Forelimb muscle (tissue), 1 donor: ENCODE results near the gene S100A3. TPM values are rescaled to one million over a fixed set of nuclear protein-coding genes. Genes with fewer than 3 reads are reported as not detected.
"Not testable (repeated sequence)": the region's sequence is repeated elsewhere in the genome, so short reads cannot be mapped to it uniquely, and the experiment has no call there.

Experiments used
- DNase-seq: peaks from one replicate; pipeline ENCODE4 v3.0.0-alpha.2; 2013; ENCODE audit warnings: low read depth
- polyA plus RNA-seq: library from polyadenylated mRNA; unstranded; fragments of 120-200 nt; gene quantifications from one replicate; pipeline ENCODE4 v1.2.1, GENCODE V29; 2013; ENCODE audit not compliant: insufficient read length

The S100A3 gene, protein sequence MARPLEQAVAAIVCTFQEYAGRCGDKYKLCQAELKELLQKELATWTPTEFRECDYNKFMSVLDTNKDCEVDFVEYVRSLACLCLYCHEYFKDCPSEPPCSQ
- polyA plus RNA-seq = 0.77 TPM

DNA sequence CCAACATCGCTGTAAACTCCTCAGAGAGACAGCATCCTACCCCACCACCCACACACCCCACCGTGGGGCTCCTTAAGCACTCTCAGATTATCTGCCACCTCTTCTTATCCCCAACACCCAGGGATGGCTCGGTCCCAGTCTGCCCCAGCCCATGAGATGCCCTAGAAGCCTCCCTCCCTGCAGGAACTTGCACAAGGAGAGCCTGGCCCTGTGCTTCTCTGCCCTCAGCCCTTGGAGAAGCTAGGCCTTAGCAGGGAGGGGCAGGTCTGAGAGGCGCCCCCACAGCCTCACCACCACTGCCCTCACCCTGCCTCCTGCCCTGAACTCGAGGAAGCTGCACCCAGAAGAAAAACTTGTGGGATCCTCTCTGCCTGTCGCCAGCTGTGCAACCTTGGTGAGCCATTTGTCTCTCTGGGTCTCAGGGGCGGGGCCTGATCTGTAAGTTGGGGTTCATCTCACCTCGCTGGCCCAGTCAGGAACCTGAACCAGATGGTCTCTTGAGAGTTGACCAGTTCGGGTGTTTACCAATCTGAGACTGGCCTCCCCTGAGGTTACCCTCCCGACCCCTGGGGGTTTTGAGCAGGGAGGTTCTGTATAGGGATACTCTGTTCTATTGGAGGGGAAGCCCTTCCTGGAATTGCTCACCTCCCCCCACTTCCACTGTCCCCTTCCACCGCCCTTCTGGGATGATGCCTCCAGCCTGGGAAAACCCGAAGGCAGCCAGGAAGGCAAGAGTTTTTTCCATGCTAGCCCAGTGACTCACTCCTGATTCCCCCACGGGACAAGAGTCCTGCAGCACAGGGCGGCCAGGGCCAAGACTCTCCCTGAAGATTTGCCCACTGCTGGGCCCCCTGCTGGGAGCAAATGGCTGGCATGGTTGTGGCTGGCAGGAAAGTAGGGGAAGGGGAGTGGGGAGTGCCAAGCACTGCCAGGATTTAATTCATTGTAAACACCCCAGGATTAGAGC, at the start of gene S100A3:
S100A3 (minus strand) TSS at position 537 of the 967 bp plus-strand sequence. CDS start 773 bp downstream, outside the sequence.
- DNase-seq = no peak

DNA sequence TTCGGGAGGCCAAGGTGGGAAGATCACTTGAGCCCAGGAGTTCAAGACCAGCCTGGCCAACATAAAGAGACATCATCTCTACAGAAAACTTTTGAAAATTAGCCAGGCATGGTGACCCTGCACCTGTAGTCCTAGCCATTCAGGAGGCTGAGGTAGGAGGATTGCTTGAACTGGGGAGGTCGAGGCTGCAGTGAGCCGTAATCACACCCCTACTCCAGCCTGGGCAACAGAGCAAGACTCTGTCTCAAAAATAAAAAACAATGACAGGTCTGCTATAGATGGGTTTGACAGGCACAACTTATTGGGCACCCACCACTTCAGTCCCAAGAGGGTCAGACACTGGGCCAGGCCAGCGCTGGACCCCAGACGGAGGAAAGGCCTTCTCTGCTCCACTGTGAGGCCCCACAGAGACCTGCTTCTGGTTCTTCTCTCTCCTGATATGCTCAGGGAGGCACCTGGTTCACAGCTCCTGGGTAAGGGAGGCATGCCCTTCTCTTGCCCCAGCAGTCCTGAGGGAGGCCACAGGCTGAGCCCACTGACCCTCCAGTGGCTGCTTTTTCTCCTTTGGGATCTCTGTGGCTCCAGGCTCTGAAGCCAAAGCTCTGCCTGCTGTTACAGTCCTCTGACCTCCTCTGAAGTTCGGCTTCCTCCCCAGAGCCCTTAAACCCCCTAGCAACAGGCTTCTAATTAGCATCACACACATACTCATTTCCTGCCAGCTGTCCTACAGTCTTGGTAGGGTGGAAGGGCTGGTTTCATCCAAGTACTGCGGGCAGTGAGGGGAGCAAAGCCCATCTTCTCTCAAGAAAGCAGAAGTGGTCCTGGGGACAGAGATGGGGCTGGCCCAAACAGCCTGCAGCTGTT, 49.5 kb upstream of the S100A3 start:
- DNase-seq = no peak

DNA sequence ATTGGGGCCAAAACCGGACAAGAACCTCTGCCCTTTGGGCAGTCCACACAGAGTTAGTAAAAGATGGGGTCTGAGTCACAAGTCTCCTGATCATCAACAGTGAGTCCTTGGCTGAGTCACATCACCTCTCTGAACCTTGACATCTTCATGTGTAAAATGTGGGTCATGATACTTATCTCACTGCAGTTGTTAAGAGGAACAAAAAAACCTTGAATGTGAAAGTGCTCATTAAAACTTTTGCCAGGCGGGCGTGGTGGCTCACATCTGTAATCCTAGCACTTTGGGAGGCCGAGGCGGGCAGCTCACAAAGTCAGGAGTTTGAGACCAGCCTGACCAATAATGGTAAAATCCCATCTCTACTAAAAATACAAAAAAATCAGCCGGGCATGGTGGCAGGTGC, 48.1 kb upstream of the S100A3 start:
- no peak for DNase-seq

DNA sequence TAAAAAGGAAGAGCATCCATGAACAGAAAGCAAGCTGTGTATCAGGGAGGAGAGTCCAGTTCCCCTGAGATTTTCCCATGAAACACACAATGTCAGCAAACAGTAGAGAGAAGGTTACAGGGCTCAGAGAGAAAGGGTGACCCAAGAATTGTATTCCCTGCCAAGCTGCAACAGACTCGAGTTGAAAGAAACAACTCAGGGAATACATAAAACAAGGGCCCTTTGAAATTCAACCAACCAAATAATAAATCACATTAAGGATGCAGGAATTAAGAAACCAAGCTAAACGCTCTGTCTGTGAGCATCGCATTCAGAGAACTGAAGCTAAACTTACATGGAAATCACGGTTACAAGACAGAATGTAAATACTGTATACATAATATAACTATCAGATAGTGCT, 43.7 kb upstream of the S100A3 start:
- DNase-seq = no peak

DNA sequence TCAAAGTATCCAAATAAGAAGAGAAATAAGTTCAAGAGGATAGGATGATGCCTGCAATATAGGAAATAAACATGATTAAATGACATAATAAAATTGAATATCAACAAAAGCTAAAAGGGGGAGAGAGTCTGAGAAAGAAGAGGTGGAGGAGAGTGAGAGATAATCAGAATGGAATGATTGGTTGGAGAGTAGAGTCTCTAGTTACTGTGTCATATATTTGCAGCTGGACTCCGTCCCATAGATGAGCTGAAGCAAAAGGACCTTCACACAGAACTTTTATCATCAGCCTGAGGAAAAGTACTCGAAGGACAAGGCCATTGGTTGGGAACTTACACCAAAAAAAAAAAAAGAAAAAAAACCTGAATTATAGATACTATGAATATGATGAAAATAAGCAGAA, 39.4 kb upstream of the S100A3 start:
- no peak for DNase-seq

DNA sequence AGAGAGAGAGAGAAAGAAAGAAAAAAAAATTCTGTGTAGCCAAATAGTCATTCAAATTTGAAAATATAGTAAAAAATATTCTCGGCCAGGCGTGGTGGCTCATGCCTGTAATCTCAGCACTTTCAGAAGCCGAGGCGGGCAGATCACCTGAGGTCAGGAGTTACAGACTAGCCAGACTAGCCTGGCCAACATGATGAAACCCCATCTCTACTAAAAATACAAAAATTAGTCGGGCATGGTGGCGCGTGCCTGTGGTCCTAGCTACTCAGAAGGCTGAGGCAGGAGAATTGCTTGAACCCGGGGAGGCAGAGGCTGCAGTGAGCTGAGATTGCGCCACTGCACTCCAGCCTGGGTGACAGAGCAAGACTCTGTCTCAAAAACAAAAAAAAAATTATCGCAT, 39.0 kb upstream of the S100A3 start:
- not testable (repeated sequence) for DNase-seq

DNA sequence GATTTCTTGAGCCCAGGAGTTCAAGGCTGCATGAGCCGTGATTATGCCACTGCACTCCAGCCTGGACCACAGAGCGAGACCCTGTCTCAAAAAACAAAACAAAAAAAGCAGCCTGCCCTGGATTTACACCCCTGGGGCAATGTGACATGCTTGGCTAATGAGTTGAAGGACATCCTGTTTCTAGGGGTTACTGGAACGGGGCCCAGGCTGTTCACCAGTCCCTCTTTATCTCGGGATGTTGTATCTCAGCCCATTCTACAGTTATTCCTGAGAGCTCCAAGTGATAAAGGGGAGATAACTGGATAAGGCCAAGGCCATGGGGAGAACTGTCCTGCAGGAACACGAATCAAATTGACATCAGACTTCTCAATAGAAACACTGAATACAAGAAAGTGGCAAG, 38.3 kb upstream of the S100A3 start:
- no peak for DNase-seq

DNA sequence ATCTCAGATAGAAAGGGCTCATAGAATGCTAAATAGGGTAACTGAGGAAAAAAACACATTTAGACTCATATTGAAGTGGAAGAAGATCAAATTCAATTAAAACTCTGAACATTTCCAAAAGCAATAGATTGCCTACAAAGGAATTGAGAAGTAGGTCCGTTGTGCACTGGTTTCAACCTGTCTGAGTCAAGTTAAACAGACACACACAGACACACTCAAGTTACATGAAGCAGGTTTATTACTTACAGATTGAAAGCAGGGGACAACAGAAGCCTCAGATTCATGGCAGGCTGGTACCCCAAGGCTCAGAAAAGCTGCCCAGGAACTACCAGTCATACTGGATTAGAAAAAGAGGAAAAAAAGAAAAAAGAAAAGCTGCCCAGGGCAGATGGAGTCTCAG, 37.3 kb upstream of the S100A3 start:
- no peak for DNase-seq

DNA sequence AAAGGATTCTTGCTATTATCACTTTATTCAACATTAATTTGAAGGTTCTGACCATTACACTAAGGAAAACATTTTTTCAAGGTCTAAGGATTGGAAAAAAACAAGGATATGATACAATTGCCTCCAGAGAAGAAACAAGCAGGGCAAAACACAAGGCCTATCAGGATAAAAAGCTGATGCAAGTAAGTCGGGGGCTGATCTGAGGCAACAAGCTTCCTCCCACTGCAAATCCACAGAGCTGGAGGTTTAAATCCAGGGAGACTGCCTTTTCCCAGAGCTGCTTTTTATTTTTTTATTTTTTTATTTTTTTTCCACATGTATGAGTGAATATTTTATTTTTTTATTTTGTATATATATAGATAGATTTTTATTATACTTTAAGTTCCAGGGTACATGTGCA, 35.9 kb upstream of the S100A3 start:
- DNase-seq = no peak

DNA sequence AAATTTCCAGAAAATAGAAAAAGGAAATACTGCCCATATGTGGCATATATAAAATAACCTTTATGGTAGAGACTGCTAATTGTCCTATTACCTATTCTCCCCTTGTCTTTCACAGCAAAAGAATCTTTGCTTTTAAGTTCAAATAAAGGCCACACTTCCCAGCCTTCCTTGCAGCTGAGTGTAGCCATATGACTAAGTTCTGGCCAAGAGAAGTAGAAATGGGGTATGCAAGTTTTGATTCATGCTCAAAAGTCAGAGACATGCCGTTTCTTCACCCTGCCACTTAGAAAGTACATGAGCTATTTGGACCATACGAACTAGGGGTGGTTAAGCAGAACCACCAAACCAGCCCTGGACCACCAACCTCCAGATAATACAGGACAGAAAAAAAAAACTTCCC, 34.9 kb upstream of the S100A3 start:
- DNase-seq = no peak

DNA sequence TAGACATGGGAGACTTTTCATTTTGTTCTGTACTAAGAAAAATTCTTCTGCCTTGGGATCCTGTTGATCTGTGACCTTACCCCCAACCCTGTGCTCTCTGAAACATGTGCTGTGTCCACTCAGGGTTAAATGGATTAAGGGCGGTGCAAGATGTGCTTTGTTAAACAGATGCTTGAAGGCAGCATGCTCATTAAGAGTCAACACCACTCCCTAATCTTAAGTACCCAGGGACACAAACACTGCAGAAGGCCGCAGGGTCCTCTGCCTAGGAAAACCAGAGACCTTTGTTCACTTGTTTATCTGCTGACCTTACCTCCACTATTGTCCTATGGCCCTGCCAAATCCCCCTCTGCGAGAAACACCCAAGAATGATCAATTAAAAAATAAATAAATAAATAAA, 34.5 kb upstream of the S100A3 start:
- DNase-seq = not testable (repeated sequence)

DNA sequence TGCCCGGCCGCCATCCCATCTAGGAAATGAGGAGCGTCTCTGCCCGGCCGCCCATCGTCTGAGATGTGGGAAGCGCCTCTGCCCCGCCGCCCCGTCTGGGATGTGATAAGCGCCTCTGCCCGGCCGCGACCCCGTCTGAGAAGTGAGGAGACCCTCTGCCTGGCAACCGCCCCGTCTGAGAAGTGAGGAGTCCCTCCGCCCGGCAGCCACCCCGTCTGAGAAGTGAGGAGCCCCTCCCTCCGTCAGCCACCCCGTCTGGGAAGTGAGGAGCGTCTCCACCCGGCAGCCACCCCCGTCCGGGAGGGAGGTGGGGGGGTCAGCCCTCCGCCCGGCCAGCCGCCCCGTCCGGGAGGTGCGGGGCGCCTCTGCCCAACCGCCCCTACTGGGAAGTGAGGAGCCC, 33.8 kb upstream of the S100A3 start:
- DNase-seq = not testable (repeated sequence)

DNA sequence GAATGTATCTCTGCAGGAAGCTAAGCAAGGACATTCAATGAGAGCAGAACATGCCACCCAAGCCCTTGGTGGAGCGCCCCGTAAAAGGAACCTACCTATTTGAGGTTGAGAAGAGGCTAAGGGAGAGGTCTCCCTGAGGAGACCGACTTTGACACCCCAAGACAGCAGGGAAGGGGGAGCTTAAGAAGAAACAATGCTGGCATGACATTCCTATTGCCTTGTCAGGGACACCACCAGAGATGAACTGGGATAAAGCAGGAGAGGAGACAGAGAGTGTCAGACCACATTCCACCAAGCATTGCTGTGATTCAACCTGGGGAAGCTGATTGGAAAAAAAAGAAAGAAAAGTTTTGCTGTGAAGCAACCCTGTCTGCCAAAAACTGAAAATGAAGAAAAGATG, 29.9 kb upstream of the S100A3 start:
- no peak for DNase-seq

DNA sequence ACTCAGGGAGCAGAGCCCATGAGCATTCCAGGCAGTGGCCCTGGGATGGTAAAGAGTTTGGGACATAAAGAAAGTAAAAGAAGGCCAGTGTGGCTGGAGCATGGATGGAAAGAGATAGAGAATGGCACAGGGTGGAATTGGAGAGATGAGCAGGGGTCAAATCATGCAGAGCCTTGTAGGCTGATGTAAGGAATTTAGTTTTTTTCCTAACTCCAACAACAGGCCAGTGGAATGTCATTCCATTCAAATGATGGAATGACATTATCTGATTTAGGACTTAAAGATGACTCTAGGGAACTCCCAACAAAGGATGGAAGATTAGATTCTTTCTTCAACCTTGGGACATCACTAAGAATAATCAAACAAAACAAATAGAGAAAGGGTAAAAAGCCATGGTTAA, 29.4 kb upstream of the S100A3 start:
- DNase-seq = no peak

DNA sequence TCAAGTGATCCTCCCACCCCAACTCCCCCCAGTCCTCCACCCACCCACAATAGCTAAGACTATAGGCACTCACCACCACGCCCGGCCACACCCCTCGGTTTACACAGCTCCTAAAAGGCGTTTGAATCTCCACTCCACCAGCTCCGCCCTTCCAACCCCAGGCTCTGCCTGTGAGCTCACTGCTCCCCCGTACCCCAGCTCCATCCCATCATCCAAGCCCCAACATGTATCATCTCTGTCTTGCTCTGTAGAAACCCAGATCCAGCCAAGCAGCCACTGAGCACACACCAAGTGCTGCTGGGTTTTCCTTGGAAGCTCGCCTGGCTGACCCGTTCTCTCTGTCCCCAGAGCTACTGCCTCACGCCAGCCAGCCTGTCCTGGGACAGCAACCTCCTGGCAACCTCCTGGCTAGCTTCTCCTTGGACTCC, 28.6 kb upstream of the S100A3 start:
- DNase-seq = no peak

DNA sequence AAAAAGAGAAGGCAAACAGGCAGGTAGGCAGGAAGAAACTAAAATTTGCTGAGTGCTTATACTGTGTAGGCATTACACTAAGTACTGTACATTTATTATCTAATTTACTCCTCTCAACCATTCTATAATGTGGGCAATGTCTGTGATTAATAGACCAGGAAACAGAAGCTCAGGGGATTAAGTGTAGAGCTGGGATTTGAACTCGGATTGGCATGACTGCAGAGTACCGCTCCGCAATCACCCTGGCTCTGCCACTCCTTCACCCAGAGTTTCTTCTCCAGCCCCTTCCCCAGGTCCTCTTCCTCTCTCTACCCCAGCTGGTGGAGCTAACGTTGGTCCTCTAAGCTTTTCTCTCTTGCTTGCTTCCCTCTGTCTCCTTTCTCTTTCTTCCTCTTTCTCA, 28.1 kb upstream of the S100A3 start:
- DNase-seq = no peak

DNA sequence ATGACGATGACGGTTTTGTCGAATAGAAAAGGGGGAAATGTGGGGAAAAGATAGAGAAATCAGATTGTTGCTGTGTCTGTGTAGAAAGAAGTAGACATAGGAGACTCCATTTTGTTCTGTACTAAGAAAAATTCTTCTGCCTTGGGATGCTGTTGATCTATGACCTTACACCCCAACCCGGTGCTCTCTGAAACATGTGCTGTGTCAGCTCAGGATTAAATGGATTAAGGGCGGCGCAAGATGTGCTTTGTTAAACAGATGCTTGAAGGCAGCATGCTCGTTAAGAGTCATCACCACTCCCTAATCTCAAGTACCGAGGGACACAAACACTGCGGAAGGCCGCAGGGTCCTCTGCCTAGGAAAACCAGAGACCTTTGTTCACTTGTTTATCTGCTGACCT, 26.4 kb upstream of the S100A3 start:
- not testable (repeated sequence) for DNase-seq

DNA sequence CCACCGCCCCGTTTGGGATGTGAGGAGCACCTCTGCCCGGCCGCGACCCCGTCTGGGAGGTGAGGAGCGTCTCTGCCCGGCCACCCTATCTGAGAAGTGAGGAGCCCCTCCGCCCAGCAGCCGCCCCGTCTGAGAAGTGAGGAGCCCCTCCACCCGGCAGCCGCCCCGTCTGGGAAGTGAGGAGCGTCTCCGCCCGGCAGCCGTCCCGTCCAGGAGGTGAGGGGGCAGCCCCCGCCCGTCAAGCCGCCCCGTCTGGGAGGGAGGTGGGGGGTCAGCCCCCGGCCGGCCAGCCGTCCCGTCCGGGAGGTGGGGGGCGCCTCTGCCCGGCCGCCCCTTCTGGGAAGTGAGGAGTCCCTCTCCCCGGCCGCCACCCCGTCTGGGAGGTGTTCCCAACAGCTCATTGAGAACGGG, 26.0 kb upstream of the S100A3 start:
- not testable (repeated sequence) for DNase-seq

DNA sequence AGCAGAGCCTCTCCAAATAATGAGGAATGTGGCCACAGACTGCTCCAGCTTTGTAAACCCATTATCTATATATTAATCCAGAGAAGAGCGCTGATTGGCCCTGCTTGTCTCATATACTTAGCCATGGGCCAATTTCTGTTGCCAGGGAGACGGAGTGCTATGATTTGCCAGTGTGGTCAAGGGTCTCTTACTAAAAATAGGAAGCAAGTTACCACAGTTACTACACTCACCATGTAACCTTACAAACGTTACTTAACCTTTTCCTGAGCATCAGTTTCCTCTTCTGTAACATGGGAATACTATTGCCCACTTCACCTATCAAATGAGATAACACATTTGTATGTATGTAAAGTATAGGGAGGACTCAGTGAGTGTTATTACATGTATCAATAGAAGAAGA, 24.3 kb upstream of the S100A3 start:
- no peak for DNase-seq

DNA sequence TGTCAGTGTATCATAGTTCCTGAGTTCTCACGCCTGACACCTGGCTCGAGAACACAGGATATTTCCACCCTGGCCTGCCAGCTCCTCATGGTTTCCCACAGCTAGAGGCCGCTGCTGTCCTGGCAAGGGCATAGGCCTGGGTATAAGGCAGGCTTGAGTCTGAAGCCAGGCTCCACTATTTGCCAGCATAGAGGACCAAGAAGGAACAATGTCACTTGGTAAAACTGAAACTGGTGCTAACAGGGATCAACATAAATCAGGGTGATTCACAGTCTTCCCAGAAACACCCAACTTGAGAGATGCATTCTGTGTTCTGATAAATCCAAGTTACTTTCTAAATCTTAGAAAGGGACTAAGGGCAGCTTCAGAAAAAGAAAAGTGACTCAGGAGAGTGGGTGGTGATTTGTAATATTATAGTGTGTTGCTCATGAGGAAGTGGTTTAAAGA, 23.5 kb upstream of the S100A3 start:
- no peak for DNase-seq

DNA sequence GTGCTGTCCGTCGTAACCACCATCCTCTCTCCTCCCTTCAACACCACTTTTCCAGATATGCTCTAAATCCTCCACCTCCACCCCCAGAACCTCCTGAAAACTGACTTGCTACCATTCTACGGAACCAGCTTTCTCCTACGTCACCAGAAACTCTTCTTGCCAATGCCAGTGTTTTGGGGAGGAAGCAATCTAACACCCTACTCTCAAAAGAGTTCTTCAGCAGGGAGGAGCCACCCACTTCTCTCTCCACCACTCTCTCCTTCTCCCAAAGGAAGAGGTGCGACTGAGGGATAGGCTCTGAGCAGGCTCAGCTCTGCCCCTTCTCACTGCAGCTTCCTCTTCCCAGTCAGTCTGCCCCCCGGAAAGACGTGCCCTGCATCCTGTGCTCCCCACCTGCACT, 22.6 kb upstream of the S100A3 start:
- no peak for DNase-seq

DNA sequence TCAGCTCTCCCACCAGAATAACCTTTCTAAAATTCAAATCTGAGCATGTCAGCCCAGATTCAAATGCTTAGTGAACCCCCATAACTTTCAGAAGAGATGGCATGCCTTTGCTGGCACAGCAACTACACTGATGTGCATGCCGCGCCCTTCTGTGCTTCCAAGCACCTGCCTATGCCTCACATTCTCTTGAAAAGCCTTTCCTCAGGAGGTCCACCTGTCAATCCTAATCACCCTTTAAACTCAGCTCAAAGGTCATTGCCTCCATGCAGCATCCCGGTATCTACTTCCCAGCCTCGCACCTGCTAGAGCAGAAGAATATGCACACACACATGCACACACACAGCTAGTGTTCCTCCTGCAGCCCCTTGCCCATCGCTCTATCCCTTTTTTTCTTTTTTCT, 21.8 kb upstream of the S100A3 start:
- DNase-seq = no peak
